Transverse colon (tissue), 4 donors: ENCODE measurements around the gene TRABD2B. TPM values are rescaled to one million over a fixed set of nuclear protein-coding genes. Genes with fewer than 3 reads are reported as not detected.
A peak's percentile ranks its signal among the peaks of the same experiment; 100 is the strongest.

Experiments used
- DNase-seq: peaks from one replicate; pipeline ENCODE4 v3.0.0-alpha.2; 2019
- H3K27ac ChIP-seq, 4 donors: fragments of 200-600 bp; sonication (generic); 2 replicates each; pipeline ENCODE4 v1.5.1; 2016 to 2018; ENCODE audit warnings: inconsistent platforms in 4 of 4
- H3K27me3 ChIP-seq: fragments of 200-600 bp; sonication (generic); 2 replicates; pipeline ENCODE4 v1.5.1; 2017; ENCODE audit warnings: inconsistent platforms
- H3K36me3 ChIP-seq, 4 donors: fragments of 200-600 bp; sonication (generic); 2 replicates each; pipeline ENCODE4 v1.5.1; 2017 to 2019; ENCODE audit warnings: inconsistent platforms in 4 of 4
- H3K4me1 ChIP-seq, 4 donors: fragments of 200-600 bp; sonication (generic); 2 replicates each; pipeline ENCODE4 v1.5.1; 2017 to 2020; ENCODE audit warnings: inconsistent platforms in 4 of 4
- H3K4me3 ChIP-seq, 4 donors: fragments of 200-600 bp; sonication (generic); 1 replicate in 1 of 4; 2 replicates in 3 of 4; pipeline versions ENCODE4 v1.5.1 to v1.6.1; 2017 to 2019; ENCODE audit warnings: inconsistent platforms in 4 of 4
- H3K9me3 ChIP-seq, 2 donors: fragments of 200-600 bp; sonication (generic); 2 replicates each; pipeline ENCODE4 v1.5.1; 2017 to 2019; ENCODE audit warnings: inconsistent platforms in 2 of 2
- EP300 ChIP-seq: sonication (generic); formaldehyde crosslinking; IDR thresholded peaks from one replicate; pipeline ENCODE4 v1.6.1; 2017; ENCODE audit warnings: antibody characterized with exemption, low read depth
- POLR2A ChIP-seq: fragments of 450-650 bp; IDR thresholded peaks from one replicate; pipeline ENCODE4 v1.6.1; 2016; ENCODE audit warnings: antibody characterized with exemption, mild to moderate bottlenecking, moderate library complexity
- POLR2AphosphoS5 ChIP-seq, 3 donors: sonication (generic); formaldehyde crosslinking; IDR thresholded peaks; one replicate each; pipeline ENCODE4 v1.6.1; 2016; ENCODE audit warnings: antibody characterized with exemption in 3 of 3
- WGBS, 2 donors: methylation state at CpG; one replicate each; pipeline ENCODE4 v1.1.5; 2018; ENCODE audit warnings: low coverage in 1 of 2; 5-methylcytosine and 5-hydroxymethylcytosine counted together
- in situ Hi-C, 4 donors: fragments of 200-750 bp; cut with MboI; loops; one replicate each; pipeline versions ENCODE4 v1.15.0 to v1.15.1; 2017; ENCODE audit warnings: low sequenced_read_pairs in 3 of 4, low pct_ligation_motif_present in 1 of 4, low pct_unique_long_range_greater_than_20kb in 1 of 4
- intact Hi-C: fragments of 100-400 bp; cut with DNase I; formaldehyde crosslinking; loops from one replicate; pipeline ENCODE4 v1.15.1; 2023; ENCODE audit warnings: low total_unique reads
- total RNA-seq, 4 donors: library from RNA; depleted of rRNA; stranded (reverse); fragments of >200 nt; gene quantifications; one replicate each; pipeline ENCODE4 v1.1.0, GENCODE V29; 2016
- TF ChIP-seq, protein P1 (sequence below), 5 experiments: fragments of 200-600 bp in 3 of 5; fragments of 450-650 bp in 2 of 5; sonication (generic) in 3 of 5; IDR thresholded peaks; 1 replicate in 2 of 5; 2 replicates in 3 of 5; pipeline ENCODE4 v1.5.1; 2016 to 2017; ENCODE audit warnings: antibody characterized with exemption in 5 of 5, inconsistent platforms in 3 of 5, mild to moderate bottlenecking in 2 of 5, moderate library complexity in 1 of 5

The TRABD2B gene
- total RNA-seq, 4 donors from 2014 or later = 0.27 to 0.48 (median 0.37) TPM; not detected in 1

DNA sequence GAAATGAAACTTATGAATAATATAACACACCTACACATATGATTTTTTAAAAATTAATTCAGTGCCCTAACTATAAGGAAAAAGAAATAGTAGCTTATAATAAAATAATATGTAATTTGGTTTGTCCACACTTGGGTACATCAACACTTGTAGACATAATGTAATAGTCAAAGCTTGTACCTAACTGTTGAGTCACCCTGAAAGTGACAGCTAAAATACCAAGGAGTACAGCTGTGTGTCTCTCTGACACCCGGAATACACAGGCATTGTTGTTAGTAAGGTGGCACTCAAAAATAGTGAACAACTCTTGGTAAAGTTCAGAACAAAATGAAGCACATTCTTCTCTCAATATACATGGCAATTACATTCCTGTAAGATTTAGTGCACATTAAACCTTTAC lies 243.4 kb downstream of the TRABD2B start:
- TF ChIP-seq, protein P1, sequence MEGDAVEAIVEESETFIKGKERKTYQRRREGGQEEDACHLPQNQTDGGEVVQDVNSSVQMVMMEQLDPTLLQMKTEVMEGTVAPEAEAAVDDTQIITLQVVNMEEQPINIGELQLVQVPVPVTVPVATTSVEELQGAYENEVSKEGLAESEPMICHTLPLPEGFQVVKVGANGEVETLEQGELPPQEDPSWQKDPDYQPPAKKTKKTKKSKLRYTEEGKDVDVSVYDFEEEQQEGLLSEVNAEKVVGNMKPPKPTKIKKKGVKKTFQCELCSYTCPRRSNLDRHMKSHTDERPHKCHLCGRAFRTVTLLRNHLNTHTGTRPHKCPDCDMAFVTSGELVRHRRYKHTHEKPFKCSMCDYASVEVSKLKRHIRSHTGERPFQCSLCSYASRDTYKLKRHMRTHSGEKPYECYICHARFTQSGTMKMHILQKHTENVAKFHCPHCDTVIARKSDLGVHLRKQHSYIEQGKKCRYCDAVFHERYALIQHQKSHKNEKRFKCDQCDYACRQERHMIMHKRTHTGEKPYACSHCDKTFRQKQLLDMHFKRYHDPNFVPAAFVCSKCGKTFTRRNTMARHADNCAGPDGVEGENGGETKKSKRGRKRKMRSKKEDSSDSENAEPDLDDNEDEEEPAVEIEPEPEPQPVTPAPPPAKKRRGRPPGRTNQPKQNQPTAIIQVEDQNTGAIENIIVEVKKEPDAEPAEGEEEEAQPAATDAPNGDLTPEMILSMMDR (IDR thresholded peaks at IDR 0.05) = no peak
- TF ChIP-seq EP300 (no peak), POLR2A (no peak), POLR2AphosphoS5 (IDR thresholded peaks at IDR 0.05) (no peak)
- Histone ChIP-seq H3K27me3 (no peaks in the 10 kb centered on the region), H3K4me1 (peaks cover 6 to 19% (median 16%) of the 10 kb centered on the region in 4 donors), H3K9me3 (no peaks in the 10 kb centered on the region), H3K27ac (no peak overlapping the region), H3K4me3 (no peak overlapping the region), H3K36me3 (no peaks in the 10 kb centered on the region)
- in situ Hi-C loops (loop anchor here in 2 of 4 donors (25.0 kb wide), 2 partner anchors 308 to 483 kb away; no protein-coding TSS in a partner anchor), intact Hi-C loops (no loop called here)
- no peak for DNase-seq
- WGBS, 2 donors = 64 to 89% methylated on average over 1 of the region's 1 CpG

DNA sequence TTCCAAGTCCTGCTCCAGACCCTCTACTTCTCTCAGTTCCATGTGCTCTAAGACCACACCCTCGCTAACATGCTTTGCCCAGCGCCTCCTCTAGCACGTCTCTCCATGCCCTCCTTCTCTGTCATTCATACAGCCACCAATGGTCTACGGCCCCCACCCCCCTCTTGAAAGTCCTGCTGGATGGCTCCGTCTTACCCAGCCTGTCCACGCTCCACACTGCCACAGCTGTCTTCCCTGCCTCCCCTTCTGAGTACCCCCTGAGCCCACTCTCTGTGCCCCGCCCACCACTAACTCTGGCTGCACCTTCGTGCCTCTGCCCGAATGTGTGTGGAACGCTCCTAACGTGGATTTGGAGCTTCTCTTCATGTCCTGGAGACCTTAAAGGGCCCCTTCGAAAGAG lies 244.6 kb downstream of the TRABD2B start:
- WGBS, 2 donors = 67 to 78% methylated on average over 4 to 12 of the region's 12 CpGs
- no peaks in the 10 kb centered on the region for H3K27me3 ChIP-seq
- H3K27ac ChIP-seq = peak overlapping the region; percentile 27 to 78 (median 72)
- no peaks in the 10 kb centered on the region for H3K9me3 ChIP-seq
- intact Hi-C loops (no loop called here), in situ Hi-C loops (loop anchor here in 2 of 4 donors (25.0 kb wide), 2 partner anchors 310 to 485 kb away; no protein-coding TSS in a partner anchor)
- H3K36me3 ChIP-seq = no peaks in the 10 kb centered on the region
- H3K4me3 ChIP-seq = no peak overlapping the region
- H3K4me1 ChIP-seq = peaks cover 6 to 19% (median 16%) of the 10 kb centered on the region in 4 donors
- no peak for TF ChIP-seq EP300
- TF ChIP-seq POLR2A = no peak
- TF ChIP-seq POLR2AphosphoS5 (IDR thresholded peaks at IDR 0.05) = no peak
- TF ChIP-seq, protein P1 (IDR thresholded peaks at IDR 0.05) = no peak
- DNase-seq = no peak

DNA sequence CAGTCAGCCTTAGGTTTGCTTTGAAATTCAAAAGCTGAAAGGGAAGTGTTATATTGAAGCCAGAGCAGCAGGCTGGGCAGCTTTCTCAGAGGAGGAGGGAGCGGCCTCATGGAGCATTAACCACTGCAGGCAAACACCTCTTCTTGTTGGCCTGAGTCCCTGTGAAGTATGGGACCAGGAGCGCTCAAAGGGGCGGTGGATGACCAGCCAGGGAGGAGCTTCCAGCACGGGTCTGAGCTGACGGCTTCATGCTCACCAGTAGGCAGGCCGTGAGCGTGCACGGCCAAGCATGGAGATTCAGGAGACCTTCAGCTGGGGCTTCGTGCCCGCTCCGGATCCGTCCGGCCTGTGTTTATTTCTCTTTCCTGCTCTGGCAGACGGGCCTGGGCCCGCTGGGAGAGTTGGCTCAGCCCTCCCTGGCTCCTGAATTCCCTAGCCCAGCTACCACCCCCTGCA lies 245.2 kb downstream of the TRABD2B start:
- H3K27ac ChIP-seq = peak overlapping the region; percentile 27 to 78 (median 72)
- in situ Hi-C loops (loop anchor here in 2 of 4 donors (25.0 kb wide), 2 partner anchors 310 to 485 kb away; no protein-coding TSS in a partner anchor), intact Hi-C loops (no loop called here)
- H3K4me1 ChIP-seq = peaks cover 6 to 19% (median 16%) of the 10 kb centered on the region in 4 donors
- no peak overlapping the region for H3K4me3 ChIP-seq
- TF ChIP-seq, protein P1 (IDR thresholded peaks at IDR 0.05) = no peak
- peak in 2 of 3 donors; percentile 16 to 45 for TF ChIP-seq POLR2AphosphoS5 (IDR thresholded peaks at IDR 0.05)
- no peaks in the 10 kb centered on the region for H3K9me3 ChIP-seq
- H3K36me3 ChIP-seq = no peaks in the 10 kb centered on the region
- H3K27me3 ChIP-seq = no peaks in the 10 kb centered on the region
- peak; percentile 69 for DNase-seq
- 50 to 67% methylated on average over 1 to 15 of the region's 15 CpGs for WGBS, 2 donors

DNA sequence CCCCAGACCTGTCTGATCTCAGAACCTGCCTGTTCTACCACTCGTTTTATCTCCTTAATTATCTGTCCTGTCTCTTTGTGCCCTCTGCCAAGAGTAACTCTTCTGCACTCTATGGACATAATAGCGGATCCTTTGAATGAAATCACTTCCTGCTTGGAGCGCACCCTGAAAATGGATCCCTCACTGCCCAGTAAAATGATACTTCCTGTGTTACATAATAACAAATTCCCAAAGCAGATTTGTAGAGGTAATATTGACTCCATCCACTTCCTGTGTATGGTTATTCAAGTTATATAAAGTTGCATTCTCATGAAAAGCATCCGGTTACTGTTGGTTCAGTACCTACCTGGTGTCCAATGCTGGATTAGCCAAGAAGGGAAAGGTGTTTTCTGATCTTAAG lies 246.0 kb downstream of the TRABD2B start:
- intact Hi-C loops = no loop called here
- Histone ChIP-seq H3K27ac (peak overlapping the region; percentile 27 to 78 (median 72)), H3K36me3 (no peaks in the 10 kb centered on the region), H3K4me3 (no peak overlapping the region), H3K27me3 (no peaks in the 10 kb centered on the region), H3K4me1 (peaks cover 6 to 19% (median 16%) of the 10 kb centered on the region in 4 donors), H3K9me3 (no peaks in the 10 kb centered on the region)
- 57 to 61% methylated on average over 4 of the region's 4 CpGs for WGBS, 2 donors
- DNase-seq = no peak
- in situ Hi-C loops = loop anchor here in 2 of 4 donors (25.0 kb wide), 2 partner anchors 311 to 486 kb away; no protein-coding TSS in a partner anchor
- TF ChIP-seq EP300 = no peak
- no peak for TF ChIP-seq POLR2A
- no peak for TF ChIP-seq POLR2AphosphoS5 (IDR thresholded peaks at IDR 0.05)
- TF ChIP-seq, protein P1 (IDR thresholded peaks at IDR 0.05) = no peak
